Measurements from ENCODE around the gene OR1B1.
"Not testable (repeated sequence)": the region's sequence is repeated elsewhere in the genome, so short reads cannot be mapped to it uniquely, and the experiment has no call there.

OR1B1 gene

DNA sequence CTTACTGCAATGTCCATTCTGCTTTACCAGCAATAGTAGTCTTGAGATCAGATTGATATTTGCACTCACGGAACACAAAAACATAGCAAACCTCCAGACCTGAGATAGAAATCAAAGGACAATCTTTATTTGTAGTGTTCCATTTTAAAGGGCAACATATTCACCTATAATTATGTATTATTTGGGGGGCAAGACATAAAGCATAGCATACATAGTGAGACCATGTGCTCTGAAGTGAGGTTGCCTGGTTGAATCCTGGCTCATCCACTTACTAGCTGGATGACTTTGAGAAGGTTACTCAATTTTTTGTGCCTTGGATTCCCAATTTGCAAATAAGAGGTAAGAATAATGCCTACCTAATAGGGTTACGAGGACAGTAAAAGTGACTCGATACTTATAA is at the start of gene OR1B1:
Gene OR1B1, minus strand, starts transcription at position 101 of the 400 bp plus-strand sequence.
- DNase-seq: no peak

DNA sequence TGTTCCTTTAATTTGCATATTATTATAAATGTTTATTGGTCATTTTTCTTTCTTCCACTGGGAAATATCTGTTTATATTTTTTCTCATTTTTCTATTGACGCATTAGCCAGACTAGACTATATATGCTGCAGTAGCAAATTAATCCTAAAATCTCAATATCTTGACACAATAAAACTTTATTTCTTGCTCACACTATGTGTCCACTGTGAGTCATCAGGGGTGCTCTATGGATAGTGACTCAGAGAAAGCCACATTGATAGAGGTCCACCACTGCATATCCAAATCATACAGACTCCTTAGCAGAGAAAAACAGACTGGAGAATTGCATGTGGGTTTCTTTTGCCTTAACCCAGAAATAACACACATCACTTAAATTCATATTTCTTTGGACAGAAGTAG is 38.3 kb upstream of the OR1B1 start:
- DNase-seq: no peak

DNA sequence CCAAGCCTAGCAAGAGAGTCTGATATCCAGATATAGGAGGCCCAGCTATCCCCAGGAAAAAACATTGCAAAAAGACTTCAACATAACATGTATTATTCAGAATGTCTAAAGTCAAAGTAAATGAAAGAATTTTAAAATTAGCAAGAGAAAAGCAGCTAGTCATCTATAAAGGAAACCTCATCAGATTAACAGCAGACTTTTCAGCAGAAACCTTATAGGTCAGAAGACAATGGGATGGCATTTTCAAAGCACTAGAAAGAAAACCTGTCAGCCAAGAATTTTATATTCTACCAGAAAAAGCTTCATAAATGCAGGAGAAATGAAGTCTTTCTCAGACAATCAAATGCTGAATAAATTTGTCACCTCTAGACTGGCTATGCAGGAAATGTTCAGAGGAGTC is 27.4 kb upstream of the OR1B1 start:
- peak; percentile 25 for DNase-seq

DNA sequence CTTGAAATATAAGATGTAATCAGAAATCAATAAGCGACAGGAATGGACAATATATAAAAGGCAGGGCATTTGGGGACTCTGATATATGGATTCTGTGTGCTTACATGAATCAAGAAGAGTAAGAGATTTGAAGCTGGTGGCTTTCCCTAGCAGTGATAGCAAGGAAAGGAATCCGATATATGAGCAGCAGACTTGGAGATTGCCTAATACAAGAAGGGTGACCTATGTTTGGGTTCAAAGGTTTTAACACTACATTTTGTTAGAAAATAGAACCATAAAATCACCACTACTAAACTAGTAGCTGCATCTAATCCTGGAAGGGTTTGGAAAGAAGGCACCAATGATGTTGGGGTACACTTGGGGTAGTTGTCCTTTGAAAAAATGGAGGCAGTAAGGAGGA is 15.1 kb upstream of the OR1B1 start:
- no peak for DNase-seq

DNA sequence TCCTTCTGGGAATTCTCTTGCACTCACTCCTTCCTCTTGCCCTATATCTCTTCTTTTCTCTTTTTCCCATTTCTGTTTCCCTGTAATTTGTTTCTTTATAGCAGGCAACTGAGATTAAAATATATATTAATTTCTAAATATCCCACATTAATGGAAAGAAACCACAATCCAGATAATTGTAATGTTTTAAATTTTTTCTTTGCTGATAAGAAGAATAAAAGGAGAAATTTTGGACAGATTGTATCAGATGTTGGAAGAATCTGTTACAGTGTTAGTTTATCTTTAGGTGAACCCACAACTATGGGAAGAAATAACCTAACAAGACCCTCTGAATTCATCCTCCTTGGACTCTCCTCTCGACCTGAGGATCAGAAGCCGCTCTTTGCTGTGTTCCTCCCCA is 4.0 kb upstream of the OR1B1 start, which contains the start of gene OR1L1:
Gene OR1L1, plus strand, starts transcription at position 301 of the 400 bp plus-strand sequence. Its CDS starts 0 bp downstream, at position 301.
- DNase-seq: no peak

DNA sequence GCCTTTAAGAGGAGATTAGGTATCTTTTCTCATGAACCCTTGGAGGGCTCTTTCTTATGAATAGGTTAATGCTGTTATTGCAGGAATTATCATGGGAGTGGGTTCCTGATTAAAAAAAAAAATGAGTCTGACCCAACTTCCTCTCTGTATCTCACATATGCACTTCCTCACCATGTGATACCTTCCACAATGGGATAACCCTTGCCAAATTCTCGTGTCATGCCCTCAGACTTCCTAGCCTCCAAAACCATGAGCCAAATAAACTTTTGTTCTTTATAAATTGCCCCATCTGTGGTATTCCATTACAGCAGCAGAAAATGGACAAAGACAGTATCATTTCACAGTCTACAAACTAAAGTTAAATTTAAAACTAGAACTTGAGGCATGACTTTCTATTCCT is 1.0 kb downstream of the OR1B1 start:
- DNase-seq: no peak

DNA sequence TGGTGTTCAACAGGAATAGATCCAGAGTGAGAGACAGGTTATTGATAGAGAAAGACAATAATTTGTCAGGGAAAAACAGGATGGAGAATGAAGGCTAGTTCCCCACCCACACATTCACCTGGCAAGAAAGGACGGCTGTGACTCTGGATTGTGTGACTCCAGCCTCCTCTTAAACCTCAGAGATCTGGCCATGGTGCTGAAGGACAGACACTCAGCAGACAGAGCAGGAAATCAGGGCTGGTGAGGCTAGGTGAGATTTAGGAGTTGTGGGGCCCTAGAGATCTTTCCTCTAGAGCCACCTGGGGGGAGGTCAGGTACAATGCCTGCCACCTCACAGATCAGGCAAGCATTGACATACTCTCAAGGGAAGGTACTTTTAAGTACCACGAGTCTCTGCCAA is 15.2 kb downstream of the OR1B1 start:
- DNase-seq: no peak

DNA sequence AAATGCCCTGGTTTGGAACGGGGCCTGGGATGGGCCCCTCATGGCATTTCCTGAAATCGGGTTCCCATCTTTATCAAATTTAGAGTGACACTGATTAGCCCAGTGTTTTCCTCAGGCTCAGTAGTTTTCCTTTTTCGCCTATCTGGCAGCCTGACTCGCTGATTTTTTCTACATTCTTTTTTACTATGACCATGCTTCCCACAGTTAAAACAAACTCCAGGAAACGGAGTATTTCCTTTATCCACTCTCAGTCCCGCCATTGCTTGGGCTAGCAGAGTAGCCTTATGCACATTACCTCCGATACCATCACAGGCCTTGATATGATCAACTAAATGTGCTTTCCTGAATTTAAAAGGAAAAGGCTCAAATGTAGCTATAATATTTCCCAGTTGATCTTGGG is 37.4 kb downstream of the OR1B1 start:
- DNase-seq: no peak

DNA sequence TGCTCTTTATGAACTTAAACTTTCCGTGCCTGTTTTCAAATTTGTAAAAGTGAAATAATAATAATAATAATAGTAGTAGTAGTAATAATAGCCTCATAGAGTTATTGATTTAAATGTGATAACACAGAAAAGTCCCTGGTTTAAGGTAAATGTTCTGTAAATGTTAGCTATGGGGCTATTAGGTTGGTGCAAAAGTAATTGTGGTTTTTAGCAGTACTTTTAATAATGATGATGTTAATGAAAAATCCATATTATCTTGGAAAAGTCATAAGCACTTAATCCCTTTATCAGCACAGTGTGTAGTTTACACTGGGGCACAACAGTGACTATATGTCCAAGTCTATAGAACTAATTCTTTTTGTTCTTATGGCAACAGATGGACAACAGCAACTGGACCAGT is 43.1 kb downstream of the OR1B1 start, which contains the start of gene OR1Q1:
Gene OR1Q1, plus strand, starts transcription at position 377 of the 400 bp plus-strand sequence. Its CDS starts 0 bp downstream, at position 377.
- no peak for DNase-seq

DNA sequence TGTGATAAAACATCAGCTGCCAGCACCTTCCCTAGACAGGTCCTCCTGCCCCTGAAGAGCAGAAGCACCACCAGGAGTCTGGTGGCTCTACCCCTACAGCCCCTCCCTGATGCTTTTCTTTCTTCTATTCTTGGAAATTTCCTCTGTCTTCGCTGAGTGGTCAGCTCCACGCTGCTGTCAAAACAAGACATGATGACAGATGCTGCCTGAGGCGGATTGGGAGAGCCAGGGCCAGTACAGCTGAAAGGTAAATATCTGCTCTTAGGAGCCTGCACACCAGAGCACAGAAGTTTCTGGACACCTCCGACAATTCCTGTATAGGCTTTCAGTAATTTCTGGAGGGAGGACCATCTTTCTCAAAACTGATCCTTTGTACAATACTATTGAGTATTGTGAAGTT is 47.6 kb downstream of the OR1B1 start:
- DNase-seq: no peak

DNA sequence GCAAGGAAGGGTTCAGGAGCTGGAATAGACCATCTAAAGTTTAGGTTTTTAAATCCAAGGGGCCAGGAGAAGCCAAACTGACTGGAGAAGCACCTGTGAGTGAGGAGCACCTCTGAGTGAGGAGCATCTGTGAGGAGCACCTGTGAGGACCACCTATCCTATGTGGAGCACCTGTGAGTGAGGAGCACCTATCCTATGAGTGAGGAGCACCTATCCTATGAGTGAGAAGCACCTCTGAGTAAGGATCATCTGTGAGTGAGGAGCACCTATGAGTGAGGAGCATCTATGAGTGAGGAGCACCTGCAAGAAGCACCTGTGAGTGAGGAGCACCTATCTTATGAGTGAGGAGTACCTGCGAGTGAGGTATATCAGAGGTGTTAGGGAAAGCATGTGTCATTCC is 50.8 kb downstream of the OR1B1 start:
- no peak for DNase-seq

DNA sequence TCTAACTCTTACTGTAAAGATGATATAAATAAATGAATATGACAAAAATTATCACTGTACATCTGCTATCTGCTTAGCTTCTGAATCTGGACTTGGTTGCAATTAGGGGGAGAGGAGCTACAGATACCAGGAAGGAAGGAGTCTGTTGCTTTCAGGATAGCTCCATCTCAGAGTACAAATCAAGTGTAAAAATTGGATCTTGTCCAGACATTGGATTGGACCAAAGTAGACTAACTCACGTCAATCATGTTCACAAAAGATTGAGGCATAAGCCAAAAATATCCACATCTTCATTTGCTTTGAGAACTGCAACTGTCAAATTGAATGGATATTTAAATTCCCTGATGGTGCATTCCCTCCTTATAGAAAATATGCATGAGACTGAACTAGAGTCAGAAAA is 51.7 kb downstream of the OR1B1 start:
- no peak for DNase-seq

DNA sequence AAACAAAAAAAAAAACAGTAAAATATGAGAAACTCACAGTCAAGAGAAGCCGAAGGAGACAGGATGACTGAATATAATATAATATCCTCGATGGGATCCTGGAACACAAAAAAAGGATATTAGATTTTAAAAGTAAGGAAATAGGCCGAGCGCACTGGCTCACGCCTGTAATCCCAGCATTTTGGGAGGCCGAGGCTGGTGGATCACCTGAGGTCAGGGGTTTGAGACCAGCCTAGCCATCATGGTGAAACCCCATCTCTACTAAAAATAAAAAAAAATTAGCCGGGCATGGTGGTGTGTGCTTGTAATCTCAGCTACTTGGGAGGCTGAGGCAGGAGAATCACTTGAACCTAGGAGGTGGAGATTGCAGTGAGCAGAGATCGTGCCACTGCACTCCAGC is 74.1 kb downstream of the OR1B1 start, which contains the start of gene OR1L8:
Gene OR1L8, minus strand, starts transcription at position 101 of the 400 bp plus-strand sequence. CDS start 14,907 bp downstream, outside the sequence.
- not testable (repeated sequence) for DNase-seq

DNA sequence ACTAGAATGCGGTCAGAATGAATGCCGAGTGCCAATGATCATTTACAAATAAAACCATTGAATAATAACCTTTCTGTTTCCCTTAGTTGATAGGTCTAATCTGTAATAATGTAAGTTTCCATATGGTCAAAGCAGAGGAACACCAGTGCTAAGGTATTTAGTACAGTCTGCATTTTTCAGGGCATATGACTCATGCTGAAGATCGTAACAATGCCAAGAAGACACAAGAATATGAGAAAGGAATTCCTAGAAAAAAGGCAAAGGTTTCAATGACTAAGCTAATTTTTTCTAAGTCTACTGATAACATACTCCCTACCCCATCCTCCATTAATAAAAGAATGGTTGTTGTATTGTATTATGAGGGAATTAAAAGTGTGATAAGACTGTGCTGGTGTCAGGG is 77.1 kb downstream of the OR1B1 start:
- no peak for DNase-seq

DNA sequence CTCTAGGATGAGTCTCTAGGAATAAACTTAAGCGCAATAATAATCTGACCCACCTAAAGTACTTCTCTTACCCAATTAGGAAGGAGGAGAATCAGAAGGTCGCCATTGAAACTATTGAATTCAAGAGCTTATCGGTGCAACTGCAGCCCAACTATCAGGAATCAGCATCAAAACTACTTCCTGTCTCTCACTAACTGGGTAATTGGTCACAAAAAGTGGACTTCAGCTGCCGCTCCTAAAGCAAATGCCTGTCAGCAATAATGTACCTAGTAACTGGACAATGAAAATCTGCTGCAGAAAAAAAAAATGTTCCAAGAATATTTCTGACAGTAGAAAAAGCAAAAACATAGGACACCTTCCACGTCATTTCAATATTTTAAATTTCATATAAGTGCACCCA is 77.6 kb downstream of the OR1B1 start:
- no peak for DNase-seq
